ENCODE data around the gene PAGE4.

DNA sequence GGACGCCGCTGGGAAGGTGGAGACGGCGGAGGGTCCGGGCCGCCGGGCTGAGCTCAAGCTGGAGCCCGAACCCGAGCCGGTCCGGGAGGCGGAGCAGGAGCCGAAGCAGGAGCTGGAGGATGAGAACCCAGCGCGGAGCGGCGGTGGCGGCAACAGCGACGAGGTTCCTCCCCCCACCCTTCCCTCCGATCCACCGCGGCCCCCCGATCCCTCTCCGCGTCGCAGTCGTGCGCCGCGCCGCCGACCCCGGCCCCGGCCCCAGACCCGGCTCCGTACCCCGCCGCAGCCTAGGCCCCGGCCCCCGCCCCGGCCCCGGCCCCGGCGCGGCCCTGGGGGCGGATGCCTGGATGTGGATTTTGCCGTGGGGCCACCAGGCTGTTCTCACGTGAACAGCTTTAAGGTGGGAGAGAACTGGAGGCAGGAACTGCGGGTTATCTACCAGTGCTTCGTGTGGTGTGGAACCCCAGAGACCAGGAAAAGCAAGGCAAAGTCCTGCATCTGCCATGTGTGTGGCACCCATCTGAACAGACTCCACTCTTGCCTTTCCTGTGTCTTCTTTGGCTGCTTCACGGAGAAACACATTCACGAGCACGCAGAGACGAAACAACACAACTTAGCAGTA is 50.7 kb downstream of the PAGE4 start:
- TF ChIP-seq, protein P1, sequence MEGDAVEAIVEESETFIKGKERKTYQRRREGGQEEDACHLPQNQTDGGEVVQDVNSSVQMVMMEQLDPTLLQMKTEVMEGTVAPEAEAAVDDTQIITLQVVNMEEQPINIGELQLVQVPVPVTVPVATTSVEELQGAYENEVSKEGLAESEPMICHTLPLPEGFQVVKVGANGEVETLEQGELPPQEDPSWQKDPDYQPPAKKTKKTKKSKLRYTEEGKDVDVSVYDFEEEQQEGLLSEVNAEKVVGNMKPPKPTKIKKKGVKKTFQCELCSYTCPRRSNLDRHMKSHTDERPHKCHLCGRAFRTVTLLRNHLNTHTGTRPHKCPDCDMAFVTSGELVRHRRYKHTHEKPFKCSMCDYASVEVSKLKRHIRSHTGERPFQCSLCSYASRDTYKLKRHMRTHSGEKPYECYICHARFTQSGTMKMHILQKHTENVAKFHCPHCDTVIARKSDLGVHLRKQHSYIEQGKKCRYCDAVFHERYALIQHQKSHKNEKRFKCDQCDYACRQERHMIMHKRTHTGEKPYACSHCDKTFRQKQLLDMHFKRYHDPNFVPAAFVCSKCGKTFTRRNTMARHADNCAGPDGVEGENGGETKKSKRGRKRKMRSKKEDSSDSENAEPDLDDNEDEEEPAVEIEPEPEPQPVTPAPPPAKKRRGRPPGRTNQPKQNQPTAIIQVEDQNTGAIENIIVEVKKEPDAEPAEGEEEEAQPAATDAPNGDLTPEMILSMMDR (IDR thresholded peaks at IDR 0.05) = no peak
- TF ChIP-seq POLR2A (IDR thresholded peaks at IDR 0.05) = no peak
